ENCODE measurements around the gene FBP1.
A peak's percentile ranks its signal among the peaks of the same experiment; 100 is the strongest.

Gene FBP1

GRCh38 chr9:94666364-94667099 lies 27.2 kb upstream of the FBP1 start:
- no peak for TF ChIP-seq CTCF (conservative IDR thresholded peaks at IDR 0.05; ENCODE audit: low read depth, low read length)
- H3K4me3 ChIP-seq (ENCODE audit: low read depth, low read length): no peak overlapping the region
- no peak for DNase-seq (ENCODE audit: low read depth)

- no peak for TF ChIP-seq CTCF (conservative IDR thresholded peaks at IDR 0.05; ENCODE audit: low read depth, low read length)
- no peak overlapping the region for H3K4me3 ChIP-seq (ENCODE audit: low read depth, low read length)
- no peak for DNase-seq (ENCODE audit: low read depth)
Observed at GRCh38 chr9:94665613-94666012, 26.3 kb upstream of the FBP1 start.

GRCh38 chr9:94664801-94665200 lies 25.5 kb upstream of the FBP1 start:
- TF ChIP-seq CTCF (conservative IDR thresholded peaks at IDR 0.05; ENCODE audit: low read depth, low read length): no peak
- no peak for DNase-seq (ENCODE audit: low read depth)
- H3K4me3 ChIP-seq (ENCODE audit: low read depth, low read length): no peak overlapping the region

- no peak overlapping the region for H3K4me3 ChIP-seq (ENCODE audit: low read depth, low read length)
- DNase-seq (ENCODE audit: low read depth): no peak
- TF ChIP-seq CTCF (conservative IDR thresholded peaks at IDR 0.05; ENCODE audit: low read depth, low read length): no peak
Observed at GRCh38 chr9:94663640-94664039, 24.3 kb upstream of the FBP1 start.

- no peak for TF ChIP-seq CTCF (conservative IDR thresholded peaks at IDR 0.05; ENCODE audit: low read depth, low read length)
- no peak for DNase-seq (ENCODE audit: low read depth)
- no peak overlapping the region for H3K4me3 ChIP-seq (ENCODE audit: low read depth, low read length)
Observed at GRCh38 chr9:94663140-94663539, 23.8 kb upstream of the FBP1 start.

- H3K4me3 ChIP-seq (ENCODE audit: low read depth, low read length): no peak overlapping the region
- no peak for DNase-seq (ENCODE audit: low read depth)
- no peak for TF ChIP-seq CTCF (conservative IDR thresholded peaks at IDR 0.05; ENCODE audit: low read depth, low read length)
Observed at GRCh38 chr9:94657021-94657725, 17.9 kb upstream of the FBP1 start.

GRCh38 chr9:94656200-94656599 lies 16.9 kb upstream of the FBP1 start:
- TF ChIP-seq CTCF (conservative IDR thresholded peaks at IDR 0.05; ENCODE audit: low read depth, low read length): no peak
- peak overlapping the region; percentile 33 for H3K4me3 ChIP-seq (ENCODE audit: low read depth, low read length)
- peak; percentile 46 for DNase-seq (ENCODE audit: low read depth)
